Activated CD4-positive, alpha-beta T cell treated with anti-CD3 and anti-CD28 coated beads, Interleukin-10, Interleukin-2, amounts not matched to agents 100 ng/mL and 50 ng/mL, durations not matched to agents 16 hours and 8 hours (primary cell): Measurements from ENCODE around the gene TLNRD1.

Source experiments
- DNase-seq: peaks from one replicate; pipeline ENCODE4 v3.0.0-alpha.2; 2020

Gene TLNRD1

DNA sequence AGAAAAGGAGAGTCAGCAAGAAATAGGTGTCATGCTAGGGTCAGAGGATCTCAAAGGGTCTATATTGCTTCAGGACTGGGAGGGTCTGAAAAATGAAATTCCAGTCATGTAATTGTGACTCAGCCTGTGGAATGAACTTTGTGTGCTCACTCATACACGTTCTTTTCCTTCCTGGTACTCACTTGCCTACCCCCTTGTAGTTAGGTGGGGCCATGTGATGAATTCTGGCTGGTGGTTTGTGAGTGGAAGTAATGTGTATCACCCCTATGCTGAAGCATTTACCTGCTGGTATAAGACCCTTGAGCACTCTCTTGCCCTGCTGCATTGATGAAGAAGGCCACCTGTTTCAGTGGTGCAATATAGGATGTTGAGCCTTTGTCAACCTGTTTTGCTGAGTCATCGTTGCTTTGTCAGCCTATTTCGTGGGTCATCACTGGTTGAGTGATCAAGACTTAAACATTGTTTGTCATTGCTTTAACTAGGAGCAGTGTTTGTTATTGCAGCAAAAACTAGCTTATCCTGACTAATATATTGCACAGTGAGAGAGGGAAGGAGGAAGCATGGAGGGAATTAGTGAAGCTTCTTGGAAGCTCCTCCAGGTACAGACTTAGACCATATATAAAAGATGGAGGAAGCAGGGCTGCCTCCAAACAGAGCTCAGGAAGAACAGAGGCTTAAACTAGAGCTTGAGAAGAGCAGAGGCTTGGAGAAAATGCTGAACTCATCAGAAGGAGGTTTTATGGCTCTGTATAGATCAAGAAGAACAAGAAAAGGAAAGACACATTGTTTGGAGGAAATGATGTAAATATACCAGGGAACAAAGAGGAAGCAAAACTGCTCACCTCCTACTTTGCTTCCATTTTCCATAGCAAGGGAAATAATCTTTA, 28.9 kb downstream of the TLNRD1 start:
- no peak for DNase-seq

GRCh38 chr15:81030301-81030750, 29.6 kb downstream of the TLNRD1 start:
- no peak for DNase-seq

DNA sequence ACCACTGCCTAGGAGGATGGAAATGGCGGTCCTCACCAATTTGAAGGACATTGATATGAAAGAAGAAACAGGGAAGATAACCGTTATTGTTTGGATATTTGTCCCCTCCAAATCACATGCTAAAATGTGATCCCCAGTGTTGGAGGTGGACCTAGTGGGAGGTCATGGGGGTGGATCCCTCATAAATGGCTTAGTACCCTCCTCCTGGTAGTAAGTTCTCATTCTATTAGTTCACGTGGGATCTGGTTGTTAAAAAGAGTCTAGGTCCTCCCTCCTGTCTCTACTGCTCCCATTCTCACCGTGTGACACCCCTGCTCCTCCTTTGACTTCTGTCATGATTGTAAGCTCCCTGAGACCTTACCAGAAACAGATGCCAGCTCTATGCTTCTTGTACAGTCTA, 30.5 kb downstream of the TLNRD1 start:
- DNase-seq: no peak

DNA sequence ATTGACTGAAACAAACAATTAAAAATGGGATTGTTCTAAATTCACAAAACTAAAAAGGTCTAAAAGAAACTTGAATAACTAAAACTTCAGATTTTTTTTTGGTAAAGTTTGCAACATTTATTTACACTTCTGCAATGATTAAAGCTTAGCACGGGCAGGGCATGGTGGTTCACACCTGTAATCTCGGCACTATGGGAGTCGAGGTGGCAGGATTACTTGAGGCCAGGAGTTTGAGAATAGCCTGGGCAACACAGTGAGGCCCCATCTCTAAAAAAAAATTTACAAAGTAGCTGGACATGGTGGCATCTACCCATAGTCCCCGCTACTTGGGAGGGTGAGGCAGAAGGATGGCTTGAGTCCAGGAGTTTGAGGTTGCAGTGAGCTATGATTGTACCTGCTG, 31.6 kb downstream of the TLNRD1 start:
- no peak for DNase-seq

DNA sequence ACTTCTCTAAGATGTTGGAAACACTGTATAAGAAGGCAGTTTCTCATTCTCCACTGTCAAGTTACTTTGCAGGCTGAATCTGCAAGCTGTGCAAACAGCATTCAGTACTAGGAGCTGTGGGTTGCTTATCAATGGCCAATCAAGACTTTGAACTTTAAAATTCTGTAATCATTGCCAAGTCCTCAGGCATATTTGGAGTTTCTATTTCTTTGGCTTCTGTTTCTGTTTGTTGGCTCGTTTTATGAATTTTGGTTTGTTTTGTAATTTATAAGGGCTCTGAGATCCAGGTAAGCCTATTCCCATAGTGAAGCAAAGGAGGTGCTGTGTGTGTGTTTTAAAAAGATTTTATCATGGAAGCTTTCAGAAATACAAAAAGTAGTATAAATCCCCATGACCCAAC, 32.1 kb downstream of the TLNRD1 start:
- DNase-seq: no peak

DNA sequence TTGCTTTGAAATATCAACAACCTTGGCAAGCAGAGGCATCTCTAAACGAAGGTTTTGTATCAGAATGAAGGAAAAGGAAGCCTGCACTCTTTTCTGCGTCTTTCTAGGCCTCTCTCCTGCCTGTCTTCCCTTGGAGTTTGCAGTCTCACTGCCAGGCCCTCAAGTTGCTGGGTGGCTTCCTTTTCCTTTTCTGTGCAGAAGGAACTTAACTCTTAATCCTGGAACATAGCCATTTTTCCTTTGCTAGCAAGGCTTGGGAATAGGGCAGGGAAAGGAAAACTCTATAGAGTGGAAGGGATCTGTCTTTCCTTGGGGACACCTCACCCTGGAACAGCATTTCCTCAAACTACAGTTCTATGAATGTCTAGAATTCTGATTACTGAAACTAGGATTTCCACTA, 32.8 kb downstream of the TLNRD1 start:
- DNase-seq: no peak

GRCh38 chr15:81037952-81038743, 37.4 kb downstream of the TLNRD1 start:
- no peak for DNase-seq

DNA sequence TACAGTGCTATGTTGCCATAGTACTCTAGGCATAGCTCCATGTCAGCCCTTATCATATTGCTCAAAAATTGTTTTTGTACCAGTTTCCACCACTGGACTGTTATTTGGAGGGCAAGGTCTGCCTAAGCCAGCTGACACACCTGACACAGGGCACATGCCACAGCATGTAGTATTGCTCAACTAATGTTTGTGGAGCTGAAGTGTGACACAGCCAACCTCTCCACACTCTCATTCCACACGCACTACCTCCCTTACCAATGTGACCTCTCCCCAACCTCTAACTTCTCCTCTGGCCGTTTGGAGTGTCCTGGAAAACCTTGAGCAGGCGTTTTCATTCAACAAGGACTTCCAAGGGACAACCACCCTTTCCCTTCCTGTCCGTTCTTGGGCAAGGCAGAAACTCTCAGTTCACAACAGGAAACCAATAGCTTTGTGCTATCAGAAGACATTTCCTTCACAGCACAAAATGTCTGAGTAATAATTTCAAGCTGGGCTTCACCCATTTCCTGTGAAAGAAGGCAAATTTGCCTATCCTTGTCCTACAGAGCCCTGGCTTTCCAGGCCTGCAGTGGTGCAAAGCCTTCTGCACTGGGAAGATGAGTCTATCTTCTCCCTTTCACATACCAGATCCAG, 38.4 kb downstream of the TLNRD1 start:
- peak; percentile 31 for DNase-seq

DNA sequence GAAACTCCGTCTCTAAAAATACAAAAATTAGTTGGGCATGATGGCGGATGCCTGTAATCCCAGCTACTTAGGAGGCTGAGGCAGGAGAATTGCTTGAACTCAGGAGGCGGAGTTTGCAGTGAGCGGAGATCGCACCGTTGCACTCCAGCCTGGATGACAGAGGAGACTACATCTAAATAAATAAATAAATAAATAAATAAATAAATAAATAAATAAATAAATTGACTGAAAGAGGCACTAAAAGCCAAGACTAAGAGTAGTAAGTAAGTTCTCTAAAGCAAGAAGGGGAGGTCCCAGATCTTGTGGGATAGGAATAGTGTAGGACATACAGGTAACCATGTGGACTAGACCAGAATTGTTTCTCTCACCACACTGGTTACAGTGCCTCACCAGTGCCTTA, 40.0 kb downstream of the TLNRD1 start:
- DNase-seq: no peak

GRCh38 chr15:81043281-81043934, 42.7 kb downstream of the TLNRD1 start:
- DNase-seq: no peak

DNA sequence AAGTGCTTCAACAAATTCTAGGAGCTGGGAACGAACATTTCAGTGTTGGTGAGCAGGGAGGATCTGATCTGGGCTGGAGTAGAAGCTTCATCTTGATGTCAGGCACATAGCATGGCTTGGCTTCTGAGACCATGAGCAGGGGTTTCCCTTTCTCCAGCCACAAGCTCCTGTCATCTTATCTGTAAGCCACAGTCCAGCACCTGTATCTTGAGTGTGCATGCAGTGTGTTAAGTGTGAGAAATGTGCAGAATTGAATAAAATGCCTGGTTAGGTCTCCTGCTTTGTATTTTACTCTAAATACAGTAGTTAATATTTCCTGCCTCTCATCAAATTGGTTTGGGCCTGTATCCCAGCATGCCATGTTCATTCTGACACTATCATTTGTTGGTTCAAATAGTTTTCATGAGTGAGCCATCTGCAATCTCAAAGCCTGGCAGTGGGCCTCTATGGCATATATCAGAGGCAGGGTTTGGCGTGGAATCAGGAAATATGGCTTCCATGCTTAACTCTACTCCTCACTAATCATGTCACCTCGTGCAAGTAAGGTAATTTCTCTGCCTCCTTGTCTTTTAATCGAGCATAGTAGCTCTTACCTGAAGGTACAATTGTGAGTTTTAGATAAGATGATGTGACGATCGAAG, 43.3 kb downstream of the TLNRD1 start:
- no peak for DNase-seq

DNA sequence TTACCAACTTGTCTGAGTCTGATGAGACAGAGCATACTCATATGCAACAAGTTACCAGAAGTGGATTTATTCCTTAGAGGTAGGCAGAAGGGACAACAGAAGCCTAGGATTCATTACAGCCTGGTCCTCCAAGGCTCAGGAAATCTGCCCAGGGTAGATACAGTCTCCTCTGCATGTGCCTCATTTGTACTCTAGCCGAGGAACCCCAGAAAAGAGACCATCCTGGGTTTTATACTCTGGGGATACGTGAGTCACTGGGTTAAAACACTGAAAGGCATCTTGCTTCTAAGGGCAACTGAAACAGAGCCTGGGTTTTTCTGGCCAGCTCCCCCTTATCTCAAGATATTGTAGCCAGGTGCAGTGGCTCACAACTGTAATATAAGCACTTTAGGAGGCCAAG, 45.6 kb downstream of the TLNRD1 start:
- no peak for DNase-seq

DNA sequence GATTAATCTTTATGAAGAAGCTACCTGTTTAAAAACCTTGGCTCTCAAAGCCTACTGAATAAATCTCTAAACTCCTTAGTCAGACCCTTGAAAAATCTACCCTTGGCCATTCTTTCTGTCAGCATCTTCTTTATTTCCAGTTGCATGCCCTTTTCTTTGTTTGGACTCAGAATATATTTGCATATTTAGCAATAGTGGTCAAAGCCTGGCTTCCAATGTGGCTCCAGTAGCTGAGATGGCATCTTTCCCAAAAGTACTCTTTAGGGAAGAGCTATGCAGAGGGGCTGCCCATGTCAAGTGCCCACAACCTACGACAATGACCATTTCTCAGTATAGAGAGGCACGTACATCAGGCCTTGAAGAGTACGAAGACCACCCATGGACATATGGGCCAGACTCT, 47.2 kb downstream of the TLNRD1 start:
- DNase-seq: no peak

DNA sequence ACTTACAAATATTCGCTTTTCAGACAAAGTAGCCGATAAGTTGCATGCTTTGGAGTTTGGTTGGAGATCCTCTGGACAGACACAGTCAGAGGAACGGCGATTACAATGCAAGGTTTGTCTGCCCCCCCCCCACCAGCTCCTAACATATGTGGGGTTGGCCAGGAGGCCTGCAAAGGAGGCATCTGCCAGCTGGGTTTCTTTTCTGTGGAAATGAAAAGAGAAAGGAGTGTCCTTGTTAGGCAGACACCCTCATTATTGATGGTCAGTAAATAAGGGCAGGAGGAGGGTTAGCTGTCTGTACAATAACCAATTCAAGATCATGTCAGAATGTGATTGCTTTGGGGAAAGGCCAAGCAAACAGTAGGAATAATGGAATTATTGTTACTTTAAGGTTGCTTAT, 49.1 kb downstream of the TLNRD1 start:
- no peak for DNase-seq

- DNase-seq: no peak
Measured at GRCh38 chr15:81050259-81050658, 49.5 kb downstream of the TLNRD1 start.

- no peak for DNase-seq
Measured at GRCh38 chr15:81050805-81051204, 50.1 kb downstream of the TLNRD1 start.

- DNase-seq: no peak
Measured at GRCh38 chr15:81052046-81052445, 51.3 kb downstream of the TLNRD1 start.

DNA sequence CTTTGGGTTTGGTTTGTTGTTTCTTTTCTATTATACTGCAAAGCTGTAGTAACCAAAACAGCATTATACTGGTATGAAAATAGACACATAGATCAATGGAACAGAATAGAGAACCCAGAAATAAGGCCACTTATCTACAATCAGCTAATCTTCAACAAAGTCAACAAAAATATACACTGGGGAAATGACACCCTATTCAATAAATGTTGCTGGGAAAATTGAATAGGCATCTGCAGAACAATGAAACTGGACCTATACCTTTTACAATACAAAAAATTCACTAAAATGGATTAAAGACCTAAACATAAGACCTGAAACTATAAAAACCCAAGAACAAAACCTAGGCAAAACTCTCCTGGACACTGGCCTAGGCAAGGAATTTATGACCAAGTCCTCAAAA, 52.9 kb downstream of the TLNRD1 start:
- DNase-seq: no peak

DNA sequence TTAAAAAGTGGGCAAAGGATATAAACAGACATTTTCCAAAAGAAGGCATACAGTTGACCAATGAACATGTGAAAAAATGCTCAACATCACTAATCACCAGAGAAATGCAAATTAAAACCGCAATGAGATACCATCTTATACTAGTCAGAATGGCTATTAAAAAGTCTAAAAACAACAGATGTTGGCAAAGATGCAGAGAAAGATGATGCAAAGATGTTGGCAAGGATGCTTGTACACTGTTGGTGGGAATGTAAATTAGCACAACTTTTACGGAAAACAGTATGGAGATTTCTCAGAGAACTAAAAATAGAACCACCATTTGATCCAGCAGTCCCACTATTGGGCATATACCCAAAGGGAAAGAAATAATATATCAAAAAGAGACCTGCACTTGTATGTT, 53.5 kb downstream of the TLNRD1 start:
- no peak for DNase-seq
